ENCODE measurements around the gene FOXP2.
"Not testable (repeated sequence)": the region's sequence is repeated elsewhere in the genome, so short reads cannot be mapped to it uniquely, and the experiment has no call there.

FOXP2 gene

DNA sequence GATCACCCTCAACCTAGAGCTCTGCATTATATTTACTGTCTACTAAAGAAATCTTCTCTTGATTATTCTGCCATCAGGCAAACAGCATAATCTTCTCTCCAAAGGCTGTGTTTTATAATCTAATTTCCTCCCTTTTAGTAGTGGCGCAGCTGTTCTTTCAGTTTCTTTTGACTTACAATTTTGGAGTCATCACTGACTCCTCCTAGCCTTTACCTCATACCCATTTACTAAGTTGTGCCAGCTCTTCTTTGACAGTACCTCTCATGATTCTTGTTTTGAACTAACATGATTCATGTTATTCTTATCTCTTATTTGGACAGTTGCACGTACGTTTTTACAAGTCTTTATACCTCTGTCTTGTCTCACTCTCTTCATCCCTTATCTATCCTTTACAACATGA lies 113.0 kb downstream of the FOXP2 start:
- Histone ChIP-seq H3K4me1 (ENCODE audit: control insufficient read depth, insufficient read depth, low read length) (no peaks in the 10 kb centered on the region), H3K27me3 (ENCODE audit: control insufficient read depth, insufficient read depth, low read length) (no peaks in the 10 kb centered on the region), H3K36me3 (ENCODE audit: control insufficient read depth, insufficient read depth, low read length) (no peaks in the 10 kb centered on the region), H3K9ac (ENCODE audit: low read length) (no peak overlapping the region), H3K4me3 (ENCODE audit: low read length) (no peak overlapping the region), H3K9me3 (ENCODE audit: control insufficient read depth, low read length) (no peaks in the 10 kb centered on the region)

DNA sequence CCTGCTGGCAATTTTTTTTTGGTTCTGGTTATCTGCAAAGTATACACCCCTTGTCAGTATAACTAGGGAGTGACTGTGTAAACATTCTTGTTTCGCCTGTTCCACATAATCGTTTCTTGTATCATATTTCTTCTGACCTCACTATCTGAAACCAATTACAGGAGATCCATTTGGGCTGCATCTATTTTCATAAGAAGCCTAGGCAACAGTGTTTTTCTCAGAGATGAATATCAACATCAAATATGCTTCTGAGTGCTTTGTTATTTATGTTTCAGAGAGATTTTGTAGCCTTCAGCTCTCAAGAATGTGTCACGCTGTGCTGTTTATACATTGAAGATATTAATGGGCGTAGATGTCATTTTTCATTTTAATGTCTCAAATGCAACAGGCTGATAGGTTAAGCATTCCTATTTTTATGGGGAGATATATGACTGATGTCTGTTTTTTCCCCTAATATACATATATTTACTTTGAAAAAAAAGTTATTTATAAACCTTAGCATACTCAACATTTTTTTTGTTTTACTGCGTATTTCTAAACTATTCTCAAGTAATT lies 115.5 kb downstream of the FOXP2 start:
- H3K9ac ChIP-seq (ENCODE audit: low read length), result no peak overlapping the region
- no peaks in the 10 kb centered on the region for H3K36me3 ChIP-seq (ENCODE audit: control insufficient read depth, insufficient read depth, low read length)
- no peaks in the 10 kb centered on the region for H3K4me1 ChIP-seq (ENCODE audit: control insufficient read depth, insufficient read depth, low read length)
- H3K4me3 ChIP-seq (ENCODE audit: low read length), result no peak overlapping the region
- H3K27me3 ChIP-seq (ENCODE audit: control insufficient read depth, insufficient read depth, low read length), result no peaks in the 10 kb centered on the region
- no peaks in the 10 kb centered on the region for H3K9me3 ChIP-seq (ENCODE audit: control insufficient read depth, low read length)

DNA sequence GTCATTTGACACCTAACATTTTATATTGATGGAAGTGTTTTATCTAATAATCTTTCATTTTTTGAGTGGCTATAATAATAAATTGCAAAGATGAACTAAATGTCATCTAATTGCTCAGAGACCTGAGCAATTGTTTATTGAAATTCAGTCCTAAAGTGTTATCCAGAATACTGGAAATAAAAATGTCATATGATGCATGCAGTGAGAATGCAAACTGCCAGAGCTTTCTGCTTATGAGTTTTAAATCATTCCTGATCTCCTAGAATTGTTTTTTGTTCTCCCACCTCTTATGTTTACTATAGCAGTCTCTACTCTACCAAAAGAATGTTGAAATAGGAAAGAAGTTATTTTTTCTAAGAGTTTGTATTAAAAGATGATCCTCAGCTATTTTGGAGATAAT lies 116.7 kb downstream of the FOXP2 start:
- H3K4me3 ChIP-seq (ENCODE audit: low read length), result no peak overlapping the region
- no peaks in the 10 kb centered on the region for H3K27me3 ChIP-seq (ENCODE audit: control insufficient read depth, insufficient read depth, low read length)
- no peaks in the 10 kb centered on the region for H3K4me1 ChIP-seq (ENCODE audit: control insufficient read depth, insufficient read depth, low read length)
- no peaks in the 10 kb centered on the region for H3K9me3 ChIP-seq (ENCODE audit: control insufficient read depth, low read length)
- no peaks in the 10 kb centered on the region for H3K36me3 ChIP-seq (ENCODE audit: control insufficient read depth, insufficient read depth, low read length)
- H3K9ac ChIP-seq (ENCODE audit: low read length), result no peak overlapping the region

DNA sequence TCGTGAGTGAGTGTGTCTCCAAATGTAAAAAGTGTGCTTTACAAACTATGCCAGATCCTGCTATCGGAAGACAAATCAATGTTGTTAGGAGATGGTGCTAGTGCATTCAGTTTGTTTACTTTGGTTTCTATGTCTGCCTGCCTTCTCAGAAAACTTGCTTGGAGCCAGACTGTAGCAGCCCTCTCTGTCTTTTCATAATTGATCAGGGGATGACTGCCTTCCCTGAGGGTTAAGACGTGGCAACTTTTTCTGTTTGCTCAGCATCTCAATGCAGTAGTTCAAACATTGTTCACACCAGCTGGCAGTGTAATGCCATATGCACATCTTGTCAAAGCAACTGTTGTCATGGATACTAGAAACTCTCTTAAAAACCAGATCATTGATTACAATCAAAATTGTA lies 118.5 kb downstream of the FOXP2 start:
- Histone ChIP-seq H3K9ac (ENCODE audit: low read length) (no peak overlapping the region), H3K27me3 (ENCODE audit: control insufficient read depth, insufficient read depth, low read length) (no peaks in the 10 kb centered on the region), H3K4me1 (ENCODE audit: control insufficient read depth, insufficient read depth, low read length) (no peaks in the 10 kb centered on the region), H3K36me3 (ENCODE audit: control insufficient read depth, insufficient read depth, low read length) (no peaks in the 10 kb centered on the region), H3K4me3 (ENCODE audit: low read length) (no peak overlapping the region), H3K9me3 (ENCODE audit: control insufficient read depth, low read length) (no peaks in the 10 kb centered on the region)

DNA sequence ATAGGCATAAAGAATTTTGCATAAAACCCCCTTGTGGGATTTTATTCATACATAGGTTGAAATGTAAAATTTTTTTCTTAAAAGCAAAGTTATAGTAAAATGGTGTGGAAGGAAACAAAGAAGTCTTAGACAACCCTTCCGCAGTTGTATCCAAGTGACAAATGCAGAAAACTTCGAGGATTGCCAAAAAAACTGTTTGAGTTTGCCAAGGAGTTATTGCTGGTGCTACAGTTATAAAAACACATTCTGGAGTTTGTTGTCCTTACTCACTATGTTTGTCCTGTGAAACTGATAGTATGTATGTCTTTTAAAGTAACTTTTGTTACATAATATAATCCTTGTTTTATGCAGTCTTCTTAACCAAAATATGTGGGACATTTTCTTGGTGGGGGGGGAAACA lies 120.3 kb downstream of the FOXP2 start:
- H3K9me3 ChIP-seq (ENCODE audit: control insufficient read depth, low read length), result no peaks in the 10 kb centered on the region
- no peak overlapping the region for H3K4me3 ChIP-seq (ENCODE audit: low read length)
- H3K4me1 ChIP-seq (ENCODE audit: control insufficient read depth, insufficient read depth, low read length), result no peaks in the 10 kb centered on the region
- no peaks in the 10 kb centered on the region for H3K27me3 ChIP-seq (ENCODE audit: control insufficient read depth, insufficient read depth, low read length)
- no peak overlapping the region for H3K9ac ChIP-seq (ENCODE audit: low read length)
- H3K36me3 ChIP-seq (ENCODE audit: control insufficient read depth, insufficient read depth, low read length), result no peaks in the 10 kb centered on the region

DNA sequence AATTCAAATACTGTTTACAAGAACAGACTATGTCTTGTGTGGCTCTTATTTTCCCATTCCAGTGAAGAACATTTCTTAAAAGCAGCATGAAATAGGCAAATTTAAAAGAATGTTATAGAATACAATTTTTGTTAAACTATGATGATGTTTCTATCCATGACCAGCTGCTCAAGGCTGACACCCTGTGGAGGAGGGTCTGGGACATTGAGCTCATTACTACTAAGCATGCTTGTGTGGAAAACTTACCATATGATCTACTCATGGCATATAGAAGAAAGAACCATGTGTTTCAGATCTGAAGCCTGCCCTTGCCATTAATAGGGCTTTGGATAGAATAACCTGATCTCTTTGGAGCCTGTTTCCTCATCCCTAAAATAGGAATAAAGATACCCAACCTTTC lies 125.0 kb downstream of the FOXP2 start:
- Histone ChIP-seq H3K9me3 (ENCODE audit: control insufficient read depth, low read length) (no peaks in the 10 kb centered on the region), H3K9ac (ENCODE audit: low read length) (no peak overlapping the region), H3K27me3 (ENCODE audit: control insufficient read depth, insufficient read depth, low read length) (no peaks in the 10 kb centered on the region), H3K4me3 (ENCODE audit: low read length) (no peak overlapping the region), H3K4me1 (ENCODE audit: control insufficient read depth, insufficient read depth, low read length) (no peaks in the 10 kb centered on the region), H3K36me3 (ENCODE audit: control insufficient read depth, insufficient read depth, low read length) (no peaks in the 10 kb centered on the region)

DNA sequence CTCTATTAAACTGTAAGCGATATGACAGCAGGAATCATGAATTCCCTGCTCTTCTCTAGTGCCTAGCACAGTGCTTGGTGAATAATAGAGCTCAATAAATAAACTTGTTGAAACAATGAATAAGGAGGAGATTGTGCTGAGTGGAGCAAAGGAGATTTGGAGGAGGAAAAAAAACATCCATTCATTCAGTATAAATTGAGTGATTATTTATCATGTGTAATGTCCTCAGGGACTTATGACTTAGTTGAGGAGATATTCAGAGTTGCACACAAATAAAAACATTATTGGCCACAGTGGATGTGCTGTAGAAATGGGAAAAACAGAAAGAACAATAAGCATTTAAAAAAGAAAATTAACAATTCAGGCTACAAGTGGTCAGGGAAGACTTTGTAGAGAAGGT lies 125.7 kb downstream of the FOXP2 start:
- Histone ChIP-seq H3K27me3 (ENCODE audit: control insufficient read depth, insufficient read depth, low read length) (no peaks in the 10 kb centered on the region), H3K36me3 (ENCODE audit: control insufficient read depth, insufficient read depth, low read length) (no peaks in the 10 kb centered on the region)

DNA sequence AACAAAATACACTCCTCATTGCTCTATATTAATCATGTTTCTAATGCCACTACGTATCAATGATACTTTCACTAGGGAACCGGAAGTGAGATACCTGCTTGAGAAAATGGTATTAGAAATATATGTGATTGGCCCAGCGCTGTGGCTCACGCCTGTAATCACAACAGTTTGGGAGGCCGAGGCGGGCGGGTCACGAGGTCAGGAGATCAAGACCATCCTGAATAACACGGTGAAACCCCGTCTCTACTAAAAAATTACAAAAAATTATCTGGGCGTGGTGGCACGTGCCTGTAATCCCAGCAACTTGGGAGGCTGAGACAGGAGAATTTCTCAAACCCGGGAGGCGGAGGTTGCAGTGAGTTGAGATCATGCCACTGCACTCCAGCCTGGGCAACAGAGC lies 132.7 kb downstream of the FOXP2 start:
- H3K4me1 ChIP-seq (ENCODE audit: control insufficient read depth, insufficient read depth, low read length), result not testable (repeated sequence)

More for the DNA sequence above, 125.7 kb downstream of the FOXP2 start:
- Histone ChIP-seq H3K4me3 (ENCODE audit: low read length) (no peak overlapping the region), H3K4me1 (ENCODE audit: control insufficient read depth, insufficient read depth, low read length) (no peaks in the 10 kb centered on the region), H3K9ac (ENCODE audit: low read length) (no peak overlapping the region), H3K9me3 (ENCODE audit: control insufficient read depth, low read length) (no peaks in the 10 kb centered on the region)

DNA sequence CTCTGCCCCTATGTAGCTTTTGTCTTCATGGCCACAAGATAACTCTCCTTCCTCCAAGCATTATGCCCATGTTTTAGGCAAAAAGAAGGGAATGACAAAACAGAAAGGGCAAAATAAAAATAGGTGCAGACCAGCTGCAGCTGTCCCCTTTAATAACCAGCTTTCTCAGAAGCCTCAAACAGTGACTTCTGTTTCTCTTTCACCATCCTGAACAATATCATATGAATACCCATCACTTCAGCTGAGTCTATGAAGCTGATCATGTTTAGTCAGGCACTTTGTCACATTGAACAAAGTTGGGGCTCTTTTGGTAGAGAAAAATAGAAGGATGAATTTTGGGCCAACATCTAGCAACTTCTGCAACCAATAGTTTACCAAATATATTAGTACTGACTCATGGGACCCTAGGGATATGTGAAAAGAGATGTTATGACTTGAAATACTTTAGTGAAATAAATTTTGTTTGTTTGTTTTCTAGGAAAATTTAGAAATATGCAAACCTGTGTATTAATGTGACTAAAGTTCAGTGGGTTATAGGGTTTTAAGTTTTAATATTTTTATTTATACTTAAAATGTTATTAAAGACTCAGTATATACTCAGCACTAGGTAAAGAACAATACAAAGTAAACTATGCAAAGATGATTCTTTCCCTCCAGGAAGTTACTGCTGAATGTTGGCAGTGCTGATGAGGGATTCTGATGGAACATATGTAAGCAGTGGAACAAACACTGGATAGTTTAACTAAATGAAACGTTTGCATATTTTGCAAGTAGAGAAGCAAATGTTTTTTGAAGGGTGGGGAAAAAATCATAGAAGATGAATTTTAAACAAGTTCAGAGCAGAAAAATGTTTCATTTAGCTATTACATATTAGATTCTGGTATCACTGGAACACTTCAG lies 133.7 kb downstream of the FOXP2 start:
- Histone ChIP-seq H3K27me3 (ENCODE audit: control insufficient read depth, insufficient read depth, low read length) (no peaks in the 10 kb centered on the region), H3K9me3 (ENCODE audit: control insufficient read depth, low read length) (no peaks in the 10 kb centered on the region), H3K36me3 (ENCODE audit: control insufficient read depth, insufficient read depth, low read length) (no peaks in the 10 kb centered on the region), H3K4me3 (ENCODE audit: low read length) (no peak overlapping the region), H3K4me1 (ENCODE audit: control insufficient read depth, insufficient read depth, low read length) (no peaks in the 10 kb centered on the region), H3K9ac (ENCODE audit: low read length) (no peak overlapping the region)

More for the DNA sequence above, 132.7 kb downstream of the FOXP2 start:
- H3K27me3 ChIP-seq (ENCODE audit: control insufficient read depth, insufficient read depth, low read length); H3K36me3 ChIP-seq (ENCODE audit: control insufficient read depth, insufficient read depth, low read length); H3K9ac ChIP-seq (ENCODE audit: low read length); H3K9me3 ChIP-seq (ENCODE audit: control insufficient read depth, low read length); H3K4me3 ChIP-seq (ENCODE audit: low read length): not testable (repeated sequence)

DNA sequence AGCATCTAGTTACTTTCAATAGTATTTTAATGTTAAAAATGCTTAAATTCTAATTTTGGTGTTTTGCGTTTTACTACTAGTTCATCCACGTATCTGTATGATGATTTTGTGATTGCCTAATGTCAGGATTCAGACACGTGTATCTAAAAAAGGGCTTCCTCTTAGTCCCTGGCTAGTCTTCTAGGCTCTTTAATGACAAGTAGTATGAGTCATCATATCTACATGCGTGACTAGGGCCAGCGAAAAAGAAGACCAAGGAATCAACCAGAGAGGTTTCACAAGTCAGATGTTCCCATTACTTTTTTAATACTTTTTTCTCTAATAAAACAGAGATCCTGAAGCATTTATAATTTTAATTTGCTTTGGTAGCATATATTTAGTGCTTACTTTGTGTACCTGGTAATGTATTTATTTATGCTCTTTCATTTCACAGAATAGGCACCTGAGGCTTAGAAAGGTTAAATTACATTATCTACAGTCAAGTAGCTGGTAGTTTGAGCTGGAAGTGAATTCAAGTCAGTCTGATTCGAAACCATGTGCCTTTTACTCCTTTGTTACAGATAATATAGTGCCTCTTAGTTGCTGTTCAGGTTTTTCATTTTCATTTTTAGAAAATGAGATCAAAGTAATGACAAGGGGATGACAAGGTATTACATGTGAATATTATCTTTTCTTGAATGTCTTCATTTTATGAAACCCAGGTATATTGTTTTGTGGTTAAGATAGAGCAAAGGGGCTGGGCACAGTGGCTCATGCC lies 140.3 kb downstream of the FOXP2 start:
- H3K4me1 ChIP-seq (ENCODE audit: control insufficient read depth, insufficient read depth, low read length), result no peaks in the 10 kb centered on the region
- no peaks in the 10 kb centered on the region for H3K9me3 ChIP-seq (ENCODE audit: control insufficient read depth, low read length)
- no peak overlapping the region for H3K4me3 ChIP-seq (ENCODE audit: low read length)
- H3K36me3 ChIP-seq (ENCODE audit: control insufficient read depth, insufficient read depth, low read length), result no peaks in the 10 kb centered on the region
- H3K27me3 ChIP-seq (ENCODE audit: control insufficient read depth, insufficient read depth, low read length), result no peaks in the 10 kb centered on the region
- H3K9ac ChIP-seq (ENCODE audit: low read length), result no peak overlapping the region

DNA sequence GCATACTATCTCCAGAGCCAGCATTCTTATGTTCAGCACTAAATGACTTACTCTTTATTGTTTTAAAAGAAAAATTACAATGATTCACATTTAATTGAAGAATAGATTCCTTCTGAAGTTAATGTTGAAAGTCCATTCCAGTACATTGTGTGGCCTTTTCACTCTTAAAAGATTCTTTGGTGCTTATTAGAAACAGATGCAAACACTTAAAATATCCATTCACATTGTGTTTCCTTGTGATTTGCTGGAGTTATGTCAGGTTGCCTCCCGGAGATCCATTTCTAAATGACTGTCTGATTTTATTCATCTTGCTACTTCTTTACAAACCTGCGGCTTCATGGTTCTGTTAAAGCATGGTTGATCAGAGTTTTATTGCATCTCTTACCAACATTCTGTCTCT lies 152.8 kb downstream of the FOXP2 start:
- no peaks in the 10 kb centered on the region for H3K9me3 ChIP-seq (ENCODE audit: control insufficient read depth, low read length)
- no peaks in the 10 kb centered on the region for H3K27me3 ChIP-seq (ENCODE audit: control insufficient read depth, insufficient read depth, low read length)
- no peaks in the 10 kb centered on the region for H3K36me3 ChIP-seq (ENCODE audit: control insufficient read depth, insufficient read depth, low read length)
- H3K4me1 ChIP-seq (ENCODE audit: control insufficient read depth, insufficient read depth, low read length), result no peaks in the 10 kb centered on the region
- no peak overlapping the region for H3K4me3 ChIP-seq (ENCODE audit: low read length)
- H3K9ac ChIP-seq (ENCODE audit: low read length), result no peak overlapping the region

DNA sequence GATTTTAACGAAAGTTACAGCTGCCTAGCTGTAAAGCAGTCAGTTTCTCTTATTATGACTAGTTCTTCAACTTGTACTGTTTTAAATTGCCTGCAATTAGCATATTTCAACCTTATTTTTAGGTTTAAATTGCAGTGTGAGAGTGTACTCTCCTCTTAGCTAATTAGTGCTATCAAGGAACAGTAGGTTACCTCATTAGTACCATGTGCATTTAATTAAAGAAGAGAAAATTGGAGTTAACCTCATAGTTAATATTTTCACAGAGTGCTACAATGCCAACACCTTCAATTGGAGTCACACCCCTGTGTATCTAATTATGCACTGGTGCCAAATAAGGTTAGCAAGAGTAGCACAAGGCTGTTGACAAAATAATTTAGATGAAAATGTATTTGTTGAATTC lies 154.6 kb downstream of the FOXP2 start:
- Histone ChIP-seq H3K9ac (ENCODE audit: low read length) (no peak overlapping the region), H3K27me3 (ENCODE audit: control insufficient read depth, insufficient read depth, low read length) (no peaks in the 10 kb centered on the region), H3K4me1 (ENCODE audit: control insufficient read depth, insufficient read depth, low read length) (no peaks in the 10 kb centered on the region), H3K36me3 (ENCODE audit: control insufficient read depth, insufficient read depth, low read length) (no peaks in the 10 kb centered on the region), H3K4me3 (ENCODE audit: low read length) (no peak overlapping the region), H3K9me3 (ENCODE audit: control insufficient read depth, low read length) (no peaks in the 10 kb centered on the region)

All from mucosa of stomach (tissue), 1 donor.